CD4-positive, alpha-beta T cell treated with Interleukin-15 for 4 hours (primary cell): ENCODE results near the gene GAS1.

Experiments
- DNase-seq: peaks from one replicate; pipeline ENCODE4 v3.0.0-alpha.2; 2020; ENCODE audit warnings: low spot score

GAS1 gene

GRCh38 chr9:86962692-86963091 is 15.4 kb upstream of the GAS1 start:
- no peak for DNase-seq

DNA sequence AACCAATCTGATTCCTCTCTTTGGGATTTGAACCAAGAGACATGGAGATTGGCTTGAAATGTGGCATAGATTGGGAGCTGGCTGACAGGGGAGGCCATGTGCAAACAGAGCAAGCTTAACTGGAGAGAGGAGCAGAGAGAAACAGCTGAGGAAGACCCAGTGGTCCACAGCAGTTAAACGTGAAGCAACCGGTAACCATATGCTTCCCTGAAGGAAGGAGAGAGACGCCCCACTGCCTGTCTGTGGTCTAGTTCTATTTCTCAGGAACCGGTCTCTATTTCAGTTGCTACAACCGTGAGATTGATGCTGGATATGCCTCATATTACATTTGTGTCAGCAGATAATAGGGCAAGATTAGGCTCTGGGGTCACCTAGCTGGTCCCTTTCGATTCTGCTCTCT is 13.6 kb upstream of the GAS1 start:
- no peak for DNase-seq

- no peak for DNase-seq
These were observed 10.9 kb upstream of the GAS1 start for GRCh38 chr9:86958203-86958602.

GRCh38 chr9:86955561-86955960 is 8.3 kb upstream of the GAS1 start:
- no peak for DNase-seq

GRCh38 chr9:86955042-86955441 is 7.7 kb upstream of the GAS1 start:
- DNase-seq: no peak

GRCh38 chr9:86953181-86953580 is 5.9 kb upstream of the GAS1 start:
- no peak for DNase-seq

DNA sequence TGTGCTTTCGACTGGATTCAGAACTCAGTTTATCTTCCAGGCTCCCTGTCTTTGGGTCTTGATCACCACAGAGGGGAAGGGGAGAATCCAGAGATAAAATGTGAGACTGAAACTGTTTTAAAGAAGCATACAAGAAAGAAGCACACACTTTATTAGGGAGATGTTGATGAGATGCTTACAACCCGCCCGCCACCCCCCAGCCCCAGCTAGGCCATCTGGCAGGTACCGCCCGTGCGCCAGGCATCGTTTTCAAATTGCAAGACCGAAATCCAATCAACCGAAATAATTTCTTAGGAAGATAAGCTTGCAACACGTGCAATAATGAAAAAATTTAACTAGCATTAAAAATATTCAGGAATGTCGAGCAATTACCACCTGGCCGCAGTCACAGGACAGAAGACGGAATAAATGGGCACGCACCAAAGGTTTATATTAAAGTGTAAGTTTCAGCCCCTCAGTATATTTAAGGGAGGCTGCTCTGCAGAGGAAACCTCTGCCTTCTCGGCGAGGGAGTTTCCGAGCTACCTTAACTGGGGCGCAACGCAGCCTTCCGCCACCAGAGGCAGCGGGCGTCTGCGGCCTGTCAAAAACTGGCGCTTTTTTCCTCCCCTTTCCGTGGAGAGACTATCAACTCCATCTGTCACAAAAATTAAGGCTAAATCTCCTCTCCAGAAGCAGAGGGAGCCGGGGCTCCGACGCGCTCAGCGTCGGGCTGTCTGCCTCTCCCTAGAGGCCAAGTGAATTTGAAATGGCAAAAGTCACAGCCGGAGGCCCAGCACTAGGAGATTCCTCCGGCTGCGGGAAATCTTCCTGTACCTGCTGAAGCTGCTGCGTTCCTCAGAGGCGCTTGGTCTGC is 996 bp upstream of the GAS1 start:
- peak; percentile 73 for DNase-seq

GRCh38 chr9:86946201-86947145 is 833 bp downstream of the GAS1 start:
- DNase-seq: peak; percentile 56

DNA sequence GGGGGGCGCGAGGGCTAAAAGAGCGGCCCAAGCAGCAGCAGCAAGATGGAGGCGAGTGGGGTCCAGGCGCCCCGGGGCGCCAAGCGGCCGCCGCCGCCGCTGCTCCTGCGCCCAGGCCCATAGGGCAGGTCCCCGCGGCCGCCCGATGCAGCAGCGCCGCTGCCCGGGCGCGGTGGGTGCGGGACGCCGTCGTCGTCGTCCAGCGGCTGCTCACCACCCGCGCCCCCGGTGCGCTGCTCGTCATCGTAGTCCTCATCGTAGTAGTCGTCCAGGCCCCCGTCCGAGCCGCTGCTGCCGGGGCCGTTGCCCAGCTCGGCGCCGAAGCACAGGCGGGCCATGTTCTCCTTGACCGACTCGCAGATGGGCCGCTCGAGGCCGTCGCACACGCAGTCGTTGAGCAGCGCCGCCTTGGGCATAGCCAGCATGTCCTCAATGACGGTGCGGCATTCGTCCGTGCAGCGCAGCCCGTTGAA is 1.5 kb downstream of the GAS1 start:
- no peak for DNase-seq

GRCh38 chr9:86944796-86945727 is 2.2 kb downstream of the GAS1 start:
- no peak for DNase-seq

GRCh38 chr9:86943201-86944113 is 3.8 kb downstream of the GAS1 start:
- DNase-seq: no peak

DNA sequence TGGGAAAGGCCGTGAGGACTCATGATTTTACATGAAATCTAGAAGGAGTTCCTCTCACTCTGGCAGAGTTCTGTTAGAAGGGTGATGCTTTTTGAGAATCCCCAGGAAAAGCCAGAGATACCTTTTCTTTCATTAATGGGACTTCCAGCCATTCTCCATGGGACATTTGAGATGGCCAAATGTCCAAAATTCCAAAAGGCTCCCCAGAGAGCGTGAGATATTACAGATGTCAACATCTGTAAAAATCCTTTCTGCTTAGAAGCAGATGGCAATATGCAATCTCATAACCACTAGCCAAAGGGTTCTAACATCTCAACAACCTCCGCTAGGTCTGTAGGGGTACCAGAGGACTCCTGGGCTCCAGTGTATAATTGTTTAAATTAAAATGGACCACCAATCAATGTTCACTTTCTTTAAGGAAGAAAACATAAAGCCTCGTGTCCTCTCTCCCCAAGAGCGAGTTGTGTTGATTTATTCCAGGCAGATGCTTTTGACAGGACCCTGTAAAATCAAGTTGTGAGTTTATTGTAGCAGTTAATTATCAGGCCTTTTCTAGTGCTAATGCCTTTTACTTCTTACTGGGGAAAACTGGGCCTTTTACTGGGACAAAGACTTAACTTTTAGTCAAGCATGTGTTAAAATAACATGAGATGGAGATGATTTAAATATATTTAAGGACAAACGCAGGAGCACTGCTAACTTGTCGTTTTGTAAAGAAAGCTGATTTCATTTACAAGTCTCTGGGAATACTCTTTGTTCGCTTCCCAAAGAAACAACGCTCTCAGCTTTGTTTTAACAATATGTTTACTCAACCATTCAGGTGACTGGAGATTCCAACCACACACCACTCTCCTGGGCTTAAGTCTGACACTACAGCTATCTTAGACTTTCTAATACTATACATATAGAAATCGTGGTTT is 4.8 kb downstream of the GAS1 start:
- no peak for DNase-seq

GRCh38 chr9:86941197-86941596 is 6.1 kb downstream of the GAS1 start:
- no peak for DNase-seq

DNA sequence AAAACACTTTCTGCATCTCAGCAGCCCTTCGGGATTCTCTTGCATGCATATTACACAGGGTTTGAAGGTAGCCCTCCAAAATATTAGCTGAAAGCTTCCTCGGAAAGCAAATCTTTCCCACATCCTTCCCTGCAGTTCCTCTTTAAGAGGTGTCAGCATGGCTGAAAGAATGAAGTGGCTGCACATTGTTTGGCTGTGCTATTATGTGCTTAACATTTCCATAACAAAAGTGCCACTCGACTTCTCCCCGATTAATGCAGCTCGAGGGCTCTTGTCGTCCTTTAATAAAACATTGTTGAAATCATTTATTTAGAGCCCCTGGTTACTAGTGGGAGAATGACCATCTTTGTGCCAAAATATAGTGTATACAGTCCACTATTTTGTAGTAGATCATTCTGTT is 6.5 kb downstream of the GAS1 start:
- no peak for DNase-seq

DNA sequence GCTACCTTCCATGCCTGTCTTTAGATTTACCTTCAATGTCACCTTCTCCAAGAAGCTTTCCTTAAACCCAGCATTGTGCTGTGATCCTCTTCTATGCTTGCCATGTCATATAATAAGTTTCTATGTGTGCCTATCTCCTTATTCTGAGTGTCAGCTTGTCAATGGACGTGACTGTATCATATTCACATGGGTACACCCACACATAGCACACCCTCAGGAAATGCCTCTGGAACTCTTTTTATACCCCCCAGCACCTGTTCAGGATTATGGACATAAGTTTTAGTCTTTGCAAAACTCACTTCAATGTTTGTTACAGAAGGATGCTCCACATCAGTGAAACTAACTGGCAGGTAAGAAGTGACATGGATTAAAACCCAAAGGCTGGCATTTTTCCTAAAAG is 7.4 kb downstream of the GAS1 start:
- DNase-seq: no peak

- no peak for DNase-seq
These were observed 8.0 kb downstream of the GAS1 start for GRCh38 chr9:86939321-86939720.

- no peak for DNase-seq
These were observed 8.5 kb downstream of the GAS1 start for GRCh38 chr9:86938780-86939179.

DNA sequence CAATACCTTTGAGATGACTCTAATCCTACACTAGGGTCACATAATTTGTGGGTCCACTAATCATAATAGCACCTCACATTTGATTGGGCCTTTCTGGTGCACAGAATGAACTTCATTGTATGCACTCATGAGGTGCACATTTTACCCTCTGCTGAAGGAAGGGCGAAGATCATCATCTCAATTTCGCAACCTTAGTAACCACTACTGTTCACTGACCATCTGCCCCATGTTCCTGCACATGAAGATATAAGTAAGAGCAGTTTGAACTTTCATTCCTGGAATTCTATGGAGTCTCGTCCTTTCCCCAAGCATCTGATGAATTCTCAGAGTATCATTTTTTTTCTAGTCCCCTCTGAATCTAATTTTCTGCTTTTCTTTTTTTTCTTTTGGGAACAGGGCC is 21.2 kb downstream of the GAS1 start:
- DNase-seq: no peak

- DNase-seq: no peak
These were observed 21.6 kb downstream of the GAS1 start for GRCh38 chr9:86925686-86926085.

- DNase-seq: no peak
These were observed 23.1 kb downstream of the GAS1 start for GRCh38 chr9:86924206-86924605.
